WTC11 (cell line): Measurements from ENCODE around the gene GRN. TPM values are rescaled to one million over a fixed set of nuclear protein-coding genes. Genes with fewer than 3 reads are reported as not detected.

Source experiments
- ATF1 ChIP-seq: sonication (generic); formaldehyde crosslinking; IDR thresholded peaks from 2 replicates; pipeline ENCODE4 v1.8.1; 2023; ENCODE audit warnings: mild to moderate bottlenecking, moderate library complexity, missing genetic modification reagents
- CREB1 ChIP-seq: sonication (generic); formaldehyde crosslinking; IDR thresholded peaks from 2 replicates; pipeline ENCODE4 v1.8.0; 2023; ENCODE audit warnings: mild to moderate bottlenecking, missing genetic modification reagents
- E2F4 ChIP-seq: sonication (generic); formaldehyde crosslinking; IDR thresholded peaks from 2 replicates; pipeline ENCODE4 v1.8.1; 2022; ENCODE audit warnings: low read depth, mild to moderate bottlenecking, moderate library complexity, missing genetic modification reagents, borderline replicate concordance
- ELF4 ChIP-seq: sonication (generic); formaldehyde crosslinking; IDR thresholded peaks from 2 replicates; pipeline ENCODE4 v1.8.1; 2022; ENCODE audit warnings: low read depth, mild to moderate bottlenecking, moderate library complexity, missing genetic modification reagents
- EMX1 ChIP-seq: fragments of 250-450 bp; sonication (Bioruptor Pico); IDR thresholded peaks from 2 replicates; pipeline ENCODE4 v1.8.0; 2021; ENCODE audit warnings: mild to moderate bottlenecking
- ESRRA ChIP-seq: sonication (generic); formaldehyde crosslinking; IDR thresholded peaks from 2 replicates; pipeline ENCODE4 v1.8.1; 2022; ENCODE audit warnings: mild to moderate bottlenecking, missing genetic modification reagents, borderline replicate concordance
- ETV6 ChIP-seq: sonication (generic); formaldehyde crosslinking; IDR thresholded peaks from 2 replicates; pipeline ENCODE4 v1.8.1; 2022; ENCODE audit warnings: mild to moderate bottlenecking, missing genetic modification reagents
- FOXK1 ChIP-seq: sonication (generic); formaldehyde crosslinking; IDR thresholded peaks from 2 replicates; pipeline ENCODE4 v1.8.0; 2022; ENCODE audit warnings: mild to moderate bottlenecking, moderate library complexity, missing genetic modification reagents
- GABPB1 ChIP-seq: sonication (generic); formaldehyde crosslinking; IDR thresholded peaks from 2 replicates; pipeline ENCODE4 v1.8.1; 2023; ENCODE audit warnings: mild to moderate bottlenecking, missing genetic modification reagents
- HMGXB4 ChIP-seq: sonication (generic); formaldehyde crosslinking; IDR thresholded peaks from 2 replicates; pipeline ENCODE4 v1.8.1; 2023; ENCODE audit warnings: mild to moderate bottlenecking, moderate library complexity, missing genetic modification reagents
- KAT7 ChIP-seq: sonication (generic); formaldehyde crosslinking; IDR thresholded peaks from 2 replicates; pipeline ENCODE4 v1.8.1; 2023; ENCODE audit warnings: missing genetic modification reagents, mild to moderate bottlenecking, borderline replicate concordance
- MLX ChIP-seq: sonication (generic); formaldehyde crosslinking; IDR thresholded peaks from 2 replicates; pipeline ENCODE4 v1.8.1; 2023; ENCODE audit warnings: mild to moderate bottlenecking, missing genetic modification reagents, moderate library complexity
- MXD4 ChIP-seq: fragments of 250-450 bp; sonication (Bioruptor Pico); IDR thresholded peaks from 2 replicates; pipeline ENCODE4 v1.8.0; 2021; ENCODE audit warnings: mild to moderate bottlenecking, moderate library complexity, borderline replicate concordance
- NR2C2 ChIP-seq: sonication (generic); formaldehyde crosslinking; IDR thresholded peaks from 2 replicates; pipeline ENCODE4 v1.8.0; 2022; ENCODE audit warnings: mild to moderate bottlenecking, missing genetic modification reagents
- SP1 ChIP-seq: sonication (generic); formaldehyde crosslinking; conservative IDR thresholded peaks from 2 replicates; pipeline ENCODE4 v1.8.1; 2022; ENCODE audit warnings: missing genetic modification reagents
- USF1 ChIP-seq: sonication (generic); formaldehyde crosslinking; IDR thresholded peaks from 2 replicates; pipeline ENCODE4 v1.8.0; 2022; ENCODE audit warnings: mild to moderate bottlenecking, missing genetic modification reagents
- ZNF219 ChIP-seq: sonication (generic); formaldehyde crosslinking; IDR thresholded peaks from 2 replicates; pipeline ENCODE4 v1.8.0; 2023; ENCODE audit warnings: missing genetic modification reagents, mild to moderate bottlenecking, borderline replicate concordance
- ZNF232 ChIP-seq: sonication (generic); formaldehyde crosslinking; IDR thresholded peaks from 2 replicates; pipeline ENCODE4 v1.8.0; 2022; ENCODE audit warnings: mild to moderate bottlenecking, missing genetic modification reagents
- ZNF263 ChIP-seq: sonication (generic); formaldehyde crosslinking; IDR thresholded peaks from 2 replicates; pipeline ENCODE4 v1.8.1; 2022; ENCODE audit warnings: low read depth, mild to moderate bottlenecking, moderate library complexity, missing genetic modification reagents
- ZNF317 ChIP-seq: sonication (generic); formaldehyde crosslinking; IDR thresholded peaks from 2 replicates; pipeline ENCODE4 v1.8.1; 2023; ENCODE audit warnings: low read depth, mild to moderate bottlenecking, moderate library complexity, missing genetic modification reagents, borderline replicate concordance
- ZNF396 ChIP-seq: fragments of 250-450 bp; sonication (Bioruptor Pico); IDR thresholded peaks from 2 replicates; pipeline ENCODE4 v1.8.0; 2021; ENCODE audit warnings: mild to moderate bottlenecking, moderate library complexity, borderline replicate concordance
- total RNA-seq: library from RNA; stranded (reverse); gene quantifications from 3 replicates; pipeline ENCODE4 v1.2.3, GENCODE V29; 2021
- TF ChIP-seq, protein P1 (sequence below): sonication (generic); formaldehyde crosslinking; IDR thresholded peaks from 2 replicates; pipeline ENCODE4 v1.8.1; 2023; ENCODE audit warnings: mild to moderate bottlenecking, missing genetic modification reagents, moderate library complexity
- TF ChIP-seq, protein P2 (sequence below): sonication (generic); formaldehyde crosslinking; conservative IDR thresholded peaks from 2 replicates; pipeline ENCODE4 v1.8.1; 2022; ENCODE audit warnings: mild to moderate bottlenecking, missing genetic modification reagents
- TF ChIP-seq, protein P3 (sequence below): sonication (generic); formaldehyde crosslinking; IDR thresholded peaks from 2 replicates; pipeline ENCODE4 v1.8.0; 2022; ENCODE audit warnings: missing genetic modification reagents
- TF ChIP-seq, protein P4 (sequence below): sonication (generic); formaldehyde crosslinking; IDR thresholded peaks from 2 replicates; pipeline ENCODE4 v1.8.0; 2023; ENCODE audit warnings: missing genetic modification reagents
- TF ChIP-seq, protein P5 (sequence below): fragments of 250-450 bp; sonication (Bioruptor Pico); IDR thresholded peaks from 2 replicates; pipeline ENCODE4 v2.1.2; 2022; ENCODE audit warnings: mild to moderate bottlenecking, moderate library complexity
- TF ChIP-seq, protein P6 (sequence below): sonication (generic); formaldehyde crosslinking; IDR thresholded peaks from 2 replicates; pipeline ENCODE4 v1.8.1; 2023; ENCODE audit warnings: mild to moderate bottlenecking, missing genetic modification reagents

GRN gene
- total RNA-seq, 1 experiment from 2014 or later, result 177 TPM

DNA sequence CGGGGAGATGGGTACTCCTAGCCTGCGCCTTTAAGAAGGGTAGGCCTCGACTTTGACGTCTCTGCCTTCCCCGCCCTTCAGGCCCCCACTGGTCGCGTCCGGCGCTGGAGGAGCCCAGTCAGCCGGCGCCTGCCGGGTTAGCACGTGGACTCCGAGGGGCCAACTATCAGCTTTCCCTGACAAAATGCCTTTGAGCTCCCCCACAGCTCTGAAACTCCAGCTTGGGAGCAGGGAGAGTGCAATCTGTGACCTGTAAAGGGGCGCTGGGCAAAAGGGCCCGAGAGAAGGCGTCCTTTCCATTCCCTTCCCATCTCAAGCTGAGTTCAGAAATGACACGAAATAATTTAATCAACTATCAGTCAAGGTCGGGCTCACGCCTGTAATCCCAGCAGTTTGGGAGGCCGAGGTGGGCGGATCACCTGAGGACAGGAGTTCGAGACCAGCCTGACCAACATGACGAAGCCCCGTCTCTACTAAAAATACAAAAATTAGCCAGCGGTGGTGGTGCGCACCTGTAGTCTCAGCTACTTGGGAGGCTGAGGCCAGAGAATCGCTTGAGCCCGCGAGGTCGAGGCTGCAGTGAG is 18.1 kb upstream of the GRN start (continued):
- TF ChIP-seq MLX (CRISPR knock-in tag) (no peak), ZNF263 (CRISPR knock-in tag) (no peak), FOXK1 (CRISPR knock-in tag) (peak; percentile 50; the same call in 1 of the 2 replicates), NR2C2 (CRISPR knock-in tag) (no peak), ZNF317 (CRISPR knock-in tag) (no peak), HMGXB4 (CRISPR knock-in tag) (no peak), ZNF219 (CRISPR knock-in tag) (no peak), ATF1 (no peak), ELF4 (CRISPR knock-in tag) (no peak), KAT7 (0 out of 2 replicates have a peak, but pooled peaks have one; percentile 41), ZNF232 (CRISPR knock-in tag) (no peak), USF1 (CRISPR knock-in tag) (peak; percentile 87), E2F4 (CRISPR knock-in tag) (no peak), ESRRA (CRISPR knock-in tag) (no peak), GABPB1 (peak; percentile 41; the same call in 1 of the 2 replicates), SP1 (CRISPR knock-in tag) (peak; percentile 92), ETV6 (CRISPR knock-in tag) (0 out of 2 replicates have a peak, but pooled peaks have one; percentile 41), MXD4 (CRISPR knock-in tag) (no peak), EMX1 (CRISPR knock-in tag) (no peak), ZNF396 (CRISPR knock-in tag) (no peak), CREB1 (CRISPR knock-in tag) (no peak)
- TF ChIP-seq, protein P1, sequence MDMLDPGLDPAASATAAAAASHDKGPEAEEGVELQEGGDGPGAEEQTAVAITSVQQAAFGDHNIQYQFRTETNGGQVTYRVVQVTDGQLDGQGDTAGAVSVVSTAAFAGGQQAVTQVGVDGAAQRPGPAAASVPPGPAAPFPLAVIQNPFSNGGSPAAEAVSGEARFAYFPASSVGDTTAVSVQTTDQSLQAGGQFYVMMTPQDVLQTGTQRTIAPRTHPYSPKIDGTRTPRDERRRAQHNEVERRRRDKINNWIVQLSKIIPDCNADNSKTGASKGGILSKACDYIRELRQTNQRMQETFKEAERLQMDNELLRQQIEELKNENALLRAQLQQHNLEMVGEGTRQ (CRISPR knock-in tag), result peak; percentile 88
- TF ChIP-seq, protein P2, sequence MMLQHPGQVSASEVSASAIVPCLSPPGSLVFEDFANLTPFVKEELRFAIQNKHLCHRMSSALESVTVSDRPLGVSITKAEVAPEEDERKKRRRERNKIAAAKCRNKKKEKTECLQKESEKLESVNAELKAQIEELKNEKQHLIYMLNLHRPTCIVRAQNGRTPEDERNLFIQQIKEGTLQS, result no peak
- TF ChIP-seq, protein P3, sequence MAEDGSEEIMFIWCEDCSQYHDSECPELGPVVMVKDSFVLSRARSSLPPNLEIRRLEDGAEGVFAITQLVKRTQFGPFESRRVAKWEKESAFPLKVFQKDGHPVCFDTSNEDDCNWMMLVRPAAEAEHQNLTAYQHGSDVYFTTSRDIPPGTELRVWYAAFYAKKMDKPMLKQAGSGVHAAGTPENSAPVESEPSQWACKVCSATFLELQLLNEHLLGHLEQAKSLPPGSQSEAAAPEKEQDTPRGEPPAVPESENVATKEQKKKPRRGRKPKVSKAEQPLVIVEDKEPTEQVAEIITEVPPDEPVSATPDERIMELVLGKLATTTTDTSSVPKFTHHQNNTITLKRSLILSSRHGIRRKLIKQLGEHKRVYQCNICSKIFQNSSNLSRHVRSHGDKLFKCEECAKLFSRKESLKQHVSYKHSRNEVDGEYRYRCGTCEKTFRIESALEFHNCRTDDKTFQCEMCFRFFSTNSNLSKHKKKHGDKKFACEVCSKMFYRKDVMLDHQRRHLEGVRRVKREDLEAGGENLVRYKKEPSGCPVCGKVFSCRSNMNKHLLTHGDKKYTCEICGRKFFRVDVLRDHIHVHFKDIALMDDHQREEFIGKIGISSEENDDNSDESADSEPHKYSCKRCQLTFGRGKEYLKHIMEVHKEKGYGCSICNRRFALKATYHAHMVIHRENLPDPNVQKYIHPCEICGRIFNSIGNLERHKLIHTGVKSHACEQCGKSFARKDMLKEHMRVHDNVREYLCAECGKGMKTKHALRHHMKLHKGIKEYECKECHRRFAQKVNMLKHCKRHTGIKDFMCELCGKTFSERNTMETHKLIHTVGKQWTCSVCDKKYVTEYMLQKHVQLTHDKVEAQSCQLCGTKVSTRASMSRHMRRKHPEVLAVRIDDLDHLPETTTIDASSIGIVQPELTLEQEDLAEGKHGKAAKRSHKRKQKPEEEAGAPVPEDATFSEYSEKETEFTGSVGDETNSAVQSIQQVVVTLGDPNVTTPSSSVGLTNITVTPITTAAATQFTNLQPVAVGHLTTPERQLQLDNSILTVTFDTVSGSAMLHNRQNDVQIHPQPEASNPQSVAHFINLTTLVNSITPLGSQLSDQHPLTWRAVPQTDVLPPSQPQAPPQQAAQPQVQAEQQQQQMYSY (CRISPR knock-in tag), result no peak
- TF ChIP-seq, protein P4, sequence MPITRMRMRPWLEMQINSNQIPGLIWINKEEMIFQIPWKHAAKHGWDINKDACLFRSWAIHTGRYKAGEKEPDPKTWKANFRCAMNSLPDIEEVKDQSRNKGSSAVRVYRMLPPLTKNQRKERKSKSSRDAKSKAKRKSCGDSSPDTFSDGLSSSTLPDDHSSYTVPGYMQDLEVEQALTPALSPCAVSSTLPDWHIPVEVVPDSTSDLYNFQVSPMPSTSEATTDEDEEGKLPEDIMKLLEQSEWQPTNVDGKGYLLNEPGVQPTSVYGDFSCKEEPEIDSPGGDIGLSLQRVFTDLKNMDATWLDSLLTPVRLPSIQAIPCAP (CRISPR knock-in tag), result no peak
- TF ChIP-seq, protein P5, sequence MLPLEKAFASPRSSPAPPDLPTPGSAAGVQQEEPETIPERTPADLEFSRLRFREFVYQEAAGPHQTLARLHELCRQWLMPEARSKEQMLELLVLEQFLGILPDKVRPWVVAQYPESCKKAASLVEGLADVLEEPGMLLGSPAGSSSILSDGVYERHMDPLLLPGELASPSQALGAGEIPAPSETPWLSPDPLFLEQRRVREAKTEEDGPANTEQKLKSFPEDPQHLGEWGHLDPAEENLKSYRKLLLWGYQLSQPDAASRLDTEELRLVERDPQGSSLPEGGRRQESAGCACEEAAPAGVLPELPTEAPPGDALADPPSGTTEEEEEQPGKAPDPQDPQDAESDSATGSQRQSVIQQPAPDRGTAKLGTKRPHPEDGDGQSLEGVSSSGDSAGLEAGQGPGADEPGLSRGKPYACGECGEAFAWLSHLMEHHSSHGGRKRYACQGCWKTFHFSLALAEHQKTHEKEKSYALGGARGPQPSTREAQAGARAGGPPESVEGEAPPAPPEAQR (CRISPR knock-in tag), result no peak
- TF ChIP-seq, protein P6, sequence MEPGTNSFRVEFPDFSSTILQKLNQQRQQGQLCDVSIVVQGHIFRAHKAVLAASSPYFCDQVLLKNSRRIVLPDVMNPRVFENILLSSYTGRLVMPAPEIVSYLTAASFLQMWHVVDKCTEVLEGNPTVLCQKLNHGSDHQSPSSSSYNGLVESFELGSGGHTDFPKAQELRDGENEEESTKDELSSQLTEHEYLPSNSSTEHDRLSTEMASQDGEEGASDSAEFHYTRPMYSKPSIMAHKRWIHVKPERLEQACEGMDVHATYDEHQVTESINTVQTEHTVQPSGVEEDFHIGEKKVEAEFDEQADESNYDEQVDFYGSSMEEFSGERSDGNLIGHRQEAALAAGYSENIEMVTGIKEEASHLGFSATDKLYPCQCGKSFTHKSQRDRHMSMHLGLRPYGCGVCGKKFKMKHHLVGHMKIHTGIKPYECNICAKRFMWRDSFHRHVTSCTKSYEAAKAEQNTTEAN (CRISPR knock-in tag), result no peak
